GM18858 (cell line): Measurements from ENCODE around the gene NSD1.

Source experiments
- ATAC-seq: cut with Tn5 transposase; IDR thresholded peaks from one replicate; pipeline ENCODE4 v1.9.1; 2021; ENCODE audit not compliant: unreplicated experiment

Gene NSD1, protein sequence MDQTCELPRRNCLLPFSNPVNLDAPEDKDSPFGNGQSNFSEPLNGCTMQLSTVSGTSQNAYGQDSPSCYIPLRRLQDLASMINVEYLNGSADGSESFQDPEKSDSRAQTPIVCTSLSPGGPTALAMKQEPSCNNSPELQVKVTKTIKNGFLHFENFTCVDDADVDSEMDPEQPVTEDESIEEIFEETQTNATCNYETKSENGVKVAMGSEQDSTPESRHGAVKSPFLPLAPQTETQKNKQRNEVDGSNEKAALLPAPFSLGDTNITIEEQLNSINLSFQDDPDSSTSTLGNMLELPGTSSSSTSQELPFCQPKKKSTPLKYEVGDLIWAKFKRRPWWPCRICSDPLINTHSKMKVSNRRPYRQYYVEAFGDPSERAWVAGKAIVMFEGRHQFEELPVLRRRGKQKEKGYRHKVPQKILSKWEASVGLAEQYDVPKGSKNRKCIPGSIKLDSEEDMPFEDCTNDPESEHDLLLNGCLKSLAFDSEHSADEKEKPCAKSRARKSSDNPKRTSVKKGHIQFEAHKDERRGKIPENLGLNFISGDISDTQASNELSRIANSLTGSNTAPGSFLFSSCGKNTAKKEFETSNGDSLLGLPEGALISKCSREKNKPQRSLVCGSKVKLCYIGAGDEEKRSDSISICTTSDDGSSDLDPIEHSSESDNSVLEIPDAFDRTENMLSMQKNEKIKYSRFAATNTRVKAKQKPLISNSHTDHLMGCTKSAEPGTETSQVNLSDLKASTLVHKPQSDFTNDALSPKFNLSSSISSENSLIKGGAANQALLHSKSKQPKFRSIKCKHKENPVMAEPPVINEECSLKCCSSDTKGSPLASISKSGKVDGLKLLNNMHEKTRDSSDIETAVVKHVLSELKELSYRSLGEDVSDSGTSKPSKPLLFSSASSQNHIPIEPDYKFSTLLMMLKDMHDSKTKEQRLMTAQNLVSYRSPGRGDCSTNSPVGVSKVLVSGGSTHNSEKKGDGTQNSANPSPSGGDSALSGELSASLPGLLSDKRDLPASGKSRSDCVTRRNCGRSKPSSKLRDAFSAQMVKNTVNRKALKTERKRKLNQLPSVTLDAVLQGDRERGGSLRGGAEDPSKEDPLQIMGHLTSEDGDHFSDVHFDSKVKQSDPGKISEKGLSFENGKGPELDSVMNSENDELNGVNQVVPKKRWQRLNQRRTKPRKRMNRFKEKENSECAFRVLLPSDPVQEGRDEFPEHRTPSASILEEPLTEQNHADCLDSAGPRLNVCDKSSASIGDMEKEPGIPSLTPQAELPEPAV (N-terminal part only)

DNA sequence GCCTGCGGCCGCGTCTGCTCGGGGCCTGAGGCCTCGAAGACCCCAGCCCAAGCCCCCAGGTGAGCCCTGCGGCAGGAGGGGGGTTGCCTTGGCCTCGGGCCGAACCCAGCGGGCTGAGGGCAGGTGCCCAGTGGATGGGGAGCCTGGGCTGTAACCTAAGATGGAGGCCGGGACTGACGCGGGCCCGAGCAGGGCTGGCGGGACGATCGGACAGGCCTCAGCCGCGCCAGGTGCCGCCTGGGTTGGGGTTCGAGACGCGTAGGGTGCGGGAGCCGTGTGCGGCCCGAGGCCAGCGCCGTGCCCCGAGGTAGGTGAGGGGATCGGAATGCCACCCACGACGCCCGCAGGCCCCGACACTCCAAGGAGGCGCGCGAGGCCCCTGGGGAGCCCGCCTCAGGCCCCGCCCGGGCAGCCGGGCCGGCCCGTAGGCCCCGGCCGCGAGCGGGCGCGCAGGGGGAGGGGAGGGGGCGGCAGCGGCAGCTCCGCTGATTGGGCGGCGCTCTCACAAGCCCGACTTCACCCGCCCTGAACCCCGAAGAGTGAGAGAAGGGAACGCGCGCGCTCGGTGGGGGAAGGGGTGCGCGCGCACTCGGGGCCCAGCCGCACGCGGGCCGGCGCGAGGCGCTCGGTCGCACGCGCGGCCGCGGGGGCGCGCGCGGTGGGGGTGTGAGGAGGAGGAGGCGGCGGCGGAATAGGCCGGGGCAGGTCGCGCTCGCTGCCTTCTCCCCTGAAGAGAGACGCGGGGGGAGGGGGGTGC, at the start of gene NSD1:
TSS of gene NSD1 (plus strand) at position 678 of the 757 bp plus-strand sequence. CDS start 1,331 bp downstream, outside the sequence.
- ATAC-seq: peak; percentile 38

DNA sequence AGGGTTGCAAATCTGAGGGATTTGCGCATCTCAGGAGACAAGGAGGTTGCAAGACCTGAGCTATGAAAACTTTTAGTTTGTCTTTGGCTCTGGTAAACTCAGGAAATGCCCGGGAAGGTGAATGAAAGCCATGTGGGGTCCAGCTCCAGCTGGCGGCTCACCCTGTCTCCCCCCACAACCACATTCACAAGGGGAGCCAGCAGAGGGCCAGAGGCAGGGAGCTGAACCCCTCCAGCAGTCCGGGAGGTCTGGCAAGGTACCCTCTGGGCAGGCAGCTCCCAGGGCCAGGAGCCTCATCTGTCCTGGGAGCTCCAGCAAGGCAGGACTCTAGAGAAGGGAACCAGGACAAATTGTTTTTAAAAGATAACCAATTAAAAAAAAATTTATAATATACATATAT, 49.4 kb upstream of the NSD1 start:
- no peak for ATAC-seq

DNA sequence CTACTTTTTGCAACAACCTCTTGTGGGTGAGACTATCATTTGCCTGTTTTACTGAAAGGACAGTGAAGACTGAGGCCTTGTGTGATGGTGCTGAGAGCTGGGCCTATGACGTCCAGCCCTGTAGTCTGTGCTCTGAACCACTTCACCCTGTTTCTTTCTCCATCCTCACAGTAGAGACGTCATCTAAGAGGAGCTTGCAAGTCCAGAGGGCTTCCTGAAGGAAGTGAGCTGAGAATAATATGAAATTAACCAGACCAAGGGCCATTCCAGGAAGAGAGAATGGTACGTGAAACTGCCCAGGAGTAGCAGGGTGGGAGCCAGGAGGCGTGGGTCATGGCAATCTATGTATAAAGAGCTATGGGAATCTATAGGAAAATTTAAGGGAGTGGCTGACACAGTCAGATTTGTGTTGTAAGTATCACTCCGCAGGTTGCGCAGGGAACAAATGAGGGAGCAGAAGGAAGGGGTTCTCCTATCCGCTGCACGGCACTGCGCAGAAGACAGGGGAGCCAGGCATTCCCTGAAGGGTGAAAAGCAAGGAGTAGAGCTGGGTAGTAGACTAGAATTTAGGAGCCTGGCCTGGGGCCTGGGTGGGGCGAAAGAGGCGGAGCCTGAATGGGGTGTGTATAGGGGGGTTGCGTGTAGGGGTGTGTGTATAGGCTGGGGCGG, 47.5 kb upstream of the NSD1 start:
- ATAC-seq: no peak

DNA sequence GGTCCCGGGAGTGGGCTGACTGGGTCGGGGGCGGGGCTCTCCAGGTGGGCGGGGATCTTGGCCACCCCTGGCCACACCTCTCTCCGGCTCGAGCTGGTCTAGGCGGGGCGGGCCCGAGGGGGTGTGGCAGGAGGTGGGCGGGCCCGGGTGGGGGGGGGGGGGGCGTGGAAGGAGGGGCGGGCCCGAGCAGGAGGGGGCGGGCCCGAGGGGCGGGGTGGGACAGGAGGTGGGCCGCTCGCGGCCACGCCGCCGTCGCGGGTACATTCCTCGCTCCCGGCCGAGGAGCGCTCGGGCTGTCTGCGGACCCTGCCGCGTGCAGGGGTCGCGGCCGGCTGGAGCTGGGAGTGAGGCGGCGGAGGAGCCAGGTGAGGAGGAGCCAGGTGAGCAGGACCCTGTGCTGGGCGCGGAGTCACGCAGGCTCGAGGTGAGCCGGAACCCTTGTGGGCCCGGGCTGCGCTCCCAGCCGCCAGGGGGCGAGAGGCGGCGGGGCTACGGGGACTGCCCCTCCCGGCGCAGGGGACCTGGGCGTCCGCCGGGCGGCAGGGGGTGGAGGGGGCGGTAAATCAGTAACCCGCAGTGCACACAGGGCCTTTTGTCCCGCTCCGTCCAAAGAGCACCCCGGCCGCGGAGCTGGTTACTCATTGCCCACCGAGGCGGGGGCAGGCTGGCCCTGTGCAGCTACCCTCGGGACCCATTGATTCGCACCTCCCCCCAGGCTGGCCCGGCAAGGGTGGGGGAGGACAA, 46.7 kb upstream of the NSD1 start, which contains the start of gene FGFR4:
TSS of gene FGFR4 (plus strand) at position 262 of the 744 bp plus-strand sequence. CDS start 2,688 bp downstream, outside the sequence.
- ATAC-seq: no peak

DNA sequence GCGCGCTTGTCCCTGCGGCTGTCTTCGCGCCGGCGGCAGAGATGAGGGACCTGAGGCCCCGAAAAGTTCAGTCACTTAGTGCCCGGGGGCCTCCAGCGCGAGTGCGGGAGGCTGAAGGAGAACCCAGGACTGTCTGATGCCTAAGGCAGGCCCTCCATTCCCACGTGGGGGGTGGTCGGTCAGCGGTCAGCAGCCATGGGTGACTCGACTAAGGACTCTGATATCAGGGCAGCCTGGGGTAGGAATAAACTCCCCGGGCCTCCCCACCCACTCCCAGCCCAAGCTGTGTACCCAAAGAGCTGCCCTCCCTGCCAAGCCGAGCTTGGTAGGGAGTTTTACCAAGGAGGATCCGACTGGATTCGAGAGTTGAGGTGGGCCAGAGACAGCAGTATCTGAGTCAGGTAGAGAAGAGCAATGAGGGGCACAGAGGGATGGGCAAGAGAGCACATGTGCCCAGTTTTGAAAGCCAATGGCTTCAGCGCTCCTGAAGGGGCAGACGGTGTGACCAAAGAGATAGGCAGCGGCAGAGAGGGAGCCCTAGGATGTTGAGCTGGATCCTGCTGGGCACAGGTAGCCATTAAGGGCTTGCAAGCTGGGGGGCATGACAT, 46.1 kb upstream of the NSD1 start:
- no peak for ATAC-seq

DNA sequence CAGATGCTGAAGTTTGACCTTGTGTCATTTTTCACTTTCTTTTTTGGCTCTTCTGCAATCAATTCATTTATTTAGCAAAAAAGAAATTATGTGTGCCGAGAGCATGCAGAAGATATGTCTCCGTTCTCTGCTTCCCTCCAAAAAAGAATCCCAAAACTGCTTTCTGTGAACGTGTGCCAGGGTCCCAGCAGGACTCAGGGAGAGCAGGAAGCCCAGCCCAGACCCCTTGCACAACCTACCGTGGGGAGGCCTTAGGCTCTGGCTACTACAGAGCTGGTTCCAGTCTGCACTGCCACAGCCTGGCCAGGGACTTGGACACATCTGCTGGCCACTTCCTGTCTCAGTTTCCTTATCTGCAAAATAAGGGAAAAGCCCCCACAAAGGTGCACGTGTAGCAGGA, 44.4 kb upstream of the NSD1 start:
- no peak for ATAC-seq

DNA sequence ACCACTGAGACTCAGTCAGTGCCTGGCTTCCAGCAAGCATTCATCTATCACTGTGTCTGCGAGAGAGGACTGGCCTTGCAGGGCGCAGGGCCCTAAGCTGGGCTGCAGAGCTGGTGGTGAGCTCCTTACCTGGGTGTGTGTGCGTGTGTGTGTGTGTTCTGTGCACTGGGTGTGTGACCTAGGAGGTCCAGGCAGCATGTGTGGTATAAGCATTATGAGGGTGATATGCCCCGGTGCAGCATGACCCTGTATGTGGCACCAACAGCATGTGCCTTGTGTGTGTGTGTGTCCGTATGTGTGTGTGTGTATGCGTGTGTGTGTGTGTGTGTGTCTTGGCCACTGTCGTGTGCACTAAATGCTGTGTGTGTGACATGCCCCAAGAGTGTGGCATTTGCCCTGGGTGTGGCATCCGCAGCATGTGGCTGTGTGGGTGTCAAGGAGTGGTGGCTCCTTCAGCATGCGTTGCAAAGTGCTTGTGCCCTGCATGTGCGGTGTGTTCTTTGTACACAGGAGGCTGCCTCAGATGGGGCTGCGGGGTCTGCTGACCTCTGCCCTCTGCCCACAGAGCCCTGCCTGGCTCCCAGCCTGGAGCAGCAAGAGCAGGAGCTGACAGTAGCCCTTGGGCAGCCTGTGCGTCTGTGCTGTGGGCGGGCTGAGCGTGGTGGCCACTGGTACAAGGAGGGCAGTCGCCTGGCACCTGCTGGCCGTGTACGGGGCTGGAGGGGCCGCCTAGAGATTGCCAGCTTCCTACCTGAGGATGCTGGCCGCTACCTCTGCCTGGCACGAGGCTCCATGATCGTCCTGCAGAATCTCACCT, 43.5 kb upstream of the NSD1 start:
- no peak for ATAC-seq

DNA sequence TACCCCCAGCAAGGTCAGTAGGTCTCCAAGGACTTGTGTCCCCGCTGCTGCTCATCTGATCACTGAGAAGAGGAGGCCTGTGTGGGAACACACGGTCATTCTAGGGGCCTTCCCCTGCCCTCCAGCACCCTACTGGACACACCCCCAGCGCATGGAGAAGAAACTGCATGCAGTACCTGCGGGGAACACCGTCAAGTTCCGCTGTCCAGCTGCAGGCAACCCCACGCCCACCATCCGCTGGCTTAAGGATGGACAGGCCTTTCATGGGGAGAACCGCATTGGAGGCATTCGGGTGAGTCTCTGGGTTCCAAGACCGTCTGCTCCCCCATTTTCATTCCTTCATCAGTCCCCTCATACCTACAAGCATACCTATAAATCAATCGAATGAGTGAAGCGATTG, 42.8 kb upstream of the NSD1 start:
- ATAC-seq: no peak

DNA sequence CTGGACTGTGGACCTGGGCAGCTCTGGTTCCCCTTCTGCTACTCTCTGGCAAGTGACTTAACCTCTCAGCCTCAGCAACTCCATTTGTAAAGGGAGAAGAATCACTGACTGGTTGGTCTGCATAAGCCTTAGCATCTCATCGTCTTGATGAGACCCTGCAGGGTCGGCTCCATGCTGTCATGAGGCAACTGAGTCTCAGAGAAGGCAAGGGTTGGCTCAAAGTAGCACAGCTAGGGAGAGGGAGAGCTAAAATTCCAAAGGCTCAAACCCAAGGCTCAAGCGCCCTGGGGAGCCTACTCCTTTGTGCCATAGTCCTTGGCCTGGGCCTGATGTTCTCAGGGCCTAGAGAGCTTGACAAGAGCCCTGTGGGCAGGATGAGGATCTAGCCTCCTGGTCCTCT, 42.3 kb upstream of the NSD1 start:
- ATAC-seq: no peak

DNA sequence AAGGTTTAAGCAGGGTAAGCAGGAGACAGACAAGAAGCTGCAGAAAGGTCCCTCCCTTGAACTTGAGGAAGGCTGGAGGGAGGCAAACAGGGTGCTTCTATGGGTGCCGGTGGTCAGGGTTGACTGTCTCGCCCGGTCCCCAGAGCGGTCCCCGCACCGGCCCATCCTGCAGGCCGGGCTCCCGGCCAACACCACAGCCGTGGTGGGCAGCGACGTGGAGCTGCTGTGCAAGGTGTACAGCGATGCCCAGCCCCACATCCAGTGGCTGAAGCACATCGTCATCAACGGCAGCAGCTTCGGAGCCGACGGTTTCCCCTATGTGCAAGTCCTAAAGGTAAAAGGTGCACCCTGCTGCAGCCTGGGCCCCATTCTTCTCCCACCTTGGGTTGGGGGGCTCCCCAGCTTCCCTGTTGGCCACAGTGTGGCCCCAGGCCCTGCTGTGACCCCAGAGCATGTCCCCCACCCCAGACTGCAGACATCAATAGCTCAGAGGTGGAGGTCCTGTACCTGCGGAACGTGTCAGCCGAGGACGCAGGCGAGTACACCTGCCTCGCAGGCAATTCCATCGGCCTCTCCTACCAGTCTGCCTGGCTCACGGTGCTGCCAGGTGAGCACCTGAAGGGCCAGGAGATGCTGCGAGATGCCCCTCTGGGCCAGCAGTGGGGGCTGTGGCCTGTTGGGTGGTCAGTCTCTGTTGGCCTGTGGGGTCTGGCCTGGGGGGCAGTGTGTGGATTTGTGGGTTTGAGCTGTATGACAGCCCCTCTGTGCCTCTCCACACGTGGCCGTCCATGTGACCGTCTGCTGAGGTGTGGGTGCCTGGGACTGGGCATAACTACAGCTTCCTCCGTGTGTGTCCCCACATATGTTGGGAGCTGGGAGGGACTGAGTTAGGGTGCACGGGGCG, 41.1 kb upstream of the NSD1 start:
- ATAC-seq: no peak

DNA sequence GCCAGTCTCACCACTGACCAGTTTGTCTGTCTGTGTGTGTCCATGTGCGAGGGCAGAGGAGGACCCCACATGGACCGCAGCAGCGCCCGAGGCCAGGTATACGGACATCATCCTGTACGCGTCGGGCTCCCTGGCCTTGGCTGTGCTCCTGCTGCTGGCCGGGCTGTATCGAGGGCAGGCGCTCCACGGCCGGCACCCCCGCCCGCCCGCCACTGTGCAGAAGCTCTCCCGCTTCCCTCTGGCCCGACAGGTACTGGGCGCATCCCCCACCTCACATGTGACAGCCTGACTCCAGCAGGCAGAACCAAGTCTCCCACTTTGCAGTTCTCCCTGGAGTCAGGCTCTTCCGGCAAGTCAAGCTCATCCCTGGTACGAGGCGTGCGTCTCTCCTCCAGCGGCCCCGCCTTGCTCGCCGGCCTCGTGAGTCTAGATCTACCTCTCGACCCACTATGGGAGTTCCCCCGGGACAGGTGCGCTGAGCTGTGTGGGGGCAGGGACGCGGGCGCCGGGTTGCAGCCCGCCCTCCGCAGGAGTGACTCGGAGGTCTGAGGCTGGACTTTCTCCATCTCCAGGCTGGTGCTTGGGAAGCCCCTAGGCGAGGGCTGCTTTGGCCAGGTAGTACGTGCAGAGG, 40.4 kb upstream of the NSD1 start:
- no peak for ATAC-seq

DNA sequence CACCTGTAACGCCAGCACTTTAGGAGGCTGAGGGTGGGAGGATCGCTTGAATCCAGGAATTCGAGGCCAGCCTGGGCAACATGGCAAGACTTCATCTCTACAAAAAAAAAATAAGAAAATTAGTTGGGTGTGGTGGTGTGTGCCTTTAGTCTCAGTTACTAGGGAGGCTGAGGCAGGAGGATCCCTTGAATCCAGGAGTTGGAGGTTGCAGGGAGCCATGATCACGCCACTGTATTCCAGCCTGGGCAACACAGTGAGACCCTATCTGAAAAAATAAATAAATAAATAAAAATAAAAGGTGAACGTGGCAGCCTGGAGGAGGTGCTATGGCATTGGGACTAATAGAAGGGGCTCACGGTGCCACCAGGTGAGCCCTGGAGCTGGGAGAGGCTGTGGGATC, 39.8 kb upstream of the NSD1 start:
- no peak for ATAC-seq

DNA sequence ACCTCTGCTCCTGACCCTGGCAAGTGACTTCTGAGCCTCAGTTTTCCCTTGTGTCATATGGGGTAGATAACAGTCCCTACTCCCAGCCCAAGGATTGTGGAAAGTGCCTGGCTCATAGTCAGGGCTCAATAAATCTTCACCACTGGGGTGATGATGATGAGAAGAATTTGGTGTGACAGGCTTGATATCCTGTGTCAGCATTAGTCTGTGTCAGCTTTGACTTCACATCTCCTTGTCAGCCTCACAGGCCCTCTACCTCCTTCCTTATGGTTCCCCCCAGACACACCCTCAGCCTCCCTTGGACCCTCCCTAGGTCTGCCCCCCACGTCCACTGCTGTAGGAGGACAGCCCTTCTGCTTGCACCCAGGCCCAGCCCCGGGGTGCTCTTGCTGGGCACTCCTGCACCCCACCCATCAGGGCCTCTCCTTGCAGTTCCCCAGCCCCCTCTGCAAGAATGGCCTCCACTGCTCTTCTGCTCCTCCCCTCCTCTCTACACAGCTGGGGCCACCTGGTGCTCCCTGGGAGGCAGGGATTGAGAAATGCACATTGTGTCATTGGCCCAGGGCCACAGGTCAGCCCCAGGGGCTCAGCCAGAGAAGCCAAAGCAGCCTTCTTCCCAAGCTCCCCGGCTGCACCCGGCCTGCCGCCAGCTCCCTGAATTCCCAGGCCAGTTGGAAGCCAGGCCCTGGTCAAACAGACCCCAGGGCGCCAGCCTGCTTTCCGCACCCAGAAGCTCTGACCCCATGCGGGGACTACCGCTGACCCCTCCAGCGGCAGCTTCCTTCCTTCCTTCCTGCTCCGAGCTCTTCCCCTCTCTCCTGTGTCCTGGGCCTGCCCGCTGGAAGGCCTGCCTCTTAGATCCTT, 39.1 kb upstream of the NSD1 start:
- no peak for ATAC-seq

DNA sequence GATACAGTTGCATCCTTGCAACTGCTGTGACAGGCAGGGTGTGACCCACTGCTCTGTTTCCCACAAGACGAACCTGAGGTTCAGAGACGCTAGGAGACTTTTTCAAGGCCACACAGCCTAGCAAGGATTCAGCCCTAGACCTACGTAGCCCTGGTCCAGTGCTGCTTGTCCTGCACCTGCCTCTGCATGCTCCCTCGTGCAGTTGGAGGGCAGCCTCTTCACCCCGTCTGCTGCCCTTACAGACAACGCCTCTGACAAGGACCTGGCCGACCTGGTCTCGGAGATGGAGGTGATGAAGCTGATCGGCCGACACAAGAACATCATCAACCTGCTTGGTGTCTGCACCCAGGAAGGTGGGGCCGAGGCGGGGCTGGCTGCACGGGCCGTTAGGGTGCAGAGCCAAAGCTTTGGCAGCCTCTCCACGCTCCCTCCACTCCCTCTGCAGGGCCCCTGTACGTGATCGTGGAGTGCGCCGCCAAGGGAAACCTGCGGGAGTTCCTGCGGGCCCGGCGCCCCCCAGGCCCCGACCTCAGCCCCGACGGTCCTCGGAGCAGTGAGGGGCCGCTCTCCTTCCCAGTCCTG, 38.4 kb upstream of the NSD1 start:
- no peak for ATAC-seq
